Liver (tissue), 9 donors: ENCODE measurements around the gene HOMER3. TPM values are rescaled to one million over a fixed set of nuclear protein-coding genes. Genes with fewer than 3 reads are reported as not detected.

Experiments used
- DNase-seq: peaks from one replicate; pipeline ENCODE4 v3.0.0-alpha.2; 2017; ENCODE audit warnings: low spot score
- H3K27ac ChIP-seq, 2 donors: one replicate each; pipeline ENCODE4 v1.7.0; 2013; ENCODE audit warnings: inconsistent platforms in 2 of 2, low read length in 2 of 2, control low read depth in 1 of 2, low read depth in 1 of 2, mild to moderate bottlenecking in 1 of 2
- H3K27me3 ChIP-seq, 4 donors: one replicate each; pipeline versions ENCODE4 v1.6.1 to v1.7.0; 2013; ENCODE audit warnings: low read length in 3 of 4, inconsistent platforms in 1 of 4, mild to moderate bottlenecking in 1 of 4, moderate library complexity in 1 of 4; ENCODE audit not compliant: control insufficient read depth in 4 of 4, insufficient read depth in 4 of 4
- H3K36me3 ChIP-seq, 4 donors: one replicate each; pipeline versions ENCODE4 v1.6.1 to v1.7.0; 2013; ENCODE audit warnings: low read length in 3 of 4, mild to moderate bottlenecking in 3 of 4, low read depth in 1 of 4, moderate library complexity in 1 of 4; ENCODE audit not compliant: control insufficient read depth in 4 of 4, insufficient read depth in 3 of 4
- H3K4me1 ChIP-seq, 4 donors: one replicate each; pipeline versions ENCODE4 v1.6.1 to v1.7.0; 2013; ENCODE audit warnings: low read length in 3 of 4, mild to moderate bottlenecking in 3 of 4, moderate library complexity in 1 of 4; ENCODE audit not compliant: control insufficient read depth in 4 of 4, insufficient read depth in 4 of 4
- H3K4me3 ChIP-seq, 3 donors: one replicate each; pipeline versions ENCODE4 v1.6.1 to v1.7.0; 2013; ENCODE audit warnings: low read length in 3 of 3, control low read depth in 1 of 3, low read depth in 1 of 3, mild to moderate bottlenecking in 1 of 3
- H3K9ac ChIP-seq, 2 donors: one replicate each; pipeline ENCODE4 v1.7.0; 2013; ENCODE audit warnings: low read length in 2 of 2, mild to moderate bottlenecking in 2 of 2, moderate library complexity in 2 of 2, control low read depth in 1 of 2, low read depth in 1 of 2
- H3K9me3 ChIP-seq, 4 donors: one replicate each; pipeline versions ENCODE4 v1.6.1 to v1.7.0; 2013; ENCODE audit warnings: low read length in 3 of 4; ENCODE audit not compliant: control insufficient read depth in 4 of 4
- CTCF ChIP-seq: fragments of 150-350 bp; IDR thresholded peaks from 2 replicates; pipeline ENCODE4 v1.5.1; 2017; ENCODE audit warnings: improper control_type of control experiment, low read depth, low read length; ENCODE audit not compliant: missing input control
- FOXA1 ChIP-seq: IDR thresholded peaks from 2 replicates; pipeline ENCODE4 v1.6.1; 2016; ENCODE audit warnings: antibody characterized with exemption
- FOXA2 ChIP-seq: IDR thresholded peaks from 2 replicates; pipeline ENCODE4 v1.6.1; 2016; ENCODE audit warnings: antibody characterized with exemption
- GABPA ChIP-seq, 2 donors: IDR thresholded peaks in 1 of 2; conservative IDR thresholded peaks in 1 of 2; 2 replicates each; pipeline ENCODE4 v1.6.1; 2016; ENCODE audit warnings: antibody characterized with exemption in 2 of 2, mild to moderate bottlenecking in 1 of 2, moderate library complexity in 1 of 2
- HNF4A ChIP-seq, 2 donors: conservative IDR thresholded peaks; 2 replicates each; pipeline ENCODE4 v1.6.1; 2016; ENCODE audit warnings: antibody characterized with exemption in 2 of 2, mild to moderate bottlenecking in 2 of 2
- HNF4G ChIP-seq: IDR thresholded peaks from 2 replicates; pipeline ENCODE4 v1.6.1; 2016; ENCODE audit warnings: antibody characterized with exemption
- NR2F2 ChIP-seq: IDR thresholded peaks from 2 replicates; pipeline ENCODE4 v1.6.1; 2016; ENCODE audit warnings: antibody characterized with exemption
- RAD21 ChIP-seq, 2 donors: IDR thresholded peaks; 2 replicates each; pipeline ENCODE4 v1.6.1; 2016; ENCODE audit warnings: antibody characterized with exemption in 2 of 2, mild to moderate bottlenecking in 2 of 2
- RXRA ChIP-seq, 2 donors: IDR thresholded peaks; 2 replicates each; pipeline ENCODE4 v1.6.1; 2017 to 2018; ENCODE audit warnings: antibody characterized with exemption in 2 of 2, mild to moderate bottlenecking in 1 of 2
- SP1 ChIP-seq: IDR thresholded peaks from 2 replicates; pipeline ENCODE4 v1.6.1; 2018; ENCODE audit warnings: antibody characterized with exemption, mild to moderate bottlenecking
- YY1 ChIP-seq: IDR thresholded peaks from 2 replicates; pipeline ENCODE4 v1.6.1; 2016; ENCODE audit warnings: antibody characterized with exemption, mild to moderate bottlenecking
- WGBS: extraction: QIAGEN DNeasy Blood & Tissue Kit; methylation state at CpG from one replicate; pipeline ENCODE4 v1.1.7; 2013; 5-methylcytosine and 5-hydroxymethylcytosine counted together
- polyA plus RNA-seq, 2 donors: library from polyadenylated mRNA; stranded (reverse) in 1 of 2; unstranded in 1 of 2; fragments of 200-250 nt in 1 of 2; fragments of >200 nt in 1 of 2; fragmentation: Nextera tagmentation in 1 of 2; extraction: Ambion mirVana in 1 of 2; gene quantifications; one replicate each; pipeline versions ENCODE4 v1.2.1 to v1.2.3, GENCODE V29; 2013 to 2015
- total RNA-seq, 2 donors: library from RNA; depleted of rRNA; stranded (reverse); fragments of >200 nt; gene quantifications; one replicate each; pipeline ENCODE4 v1.2.3, GENCODE V29; 2014
- TF ChIP-seq, protein P1 (sequence below): IDR thresholded peaks from 2 replicates; pipeline ENCODE4 v1.6.1; 2016; ENCODE audit warnings: antibody characterized with exemption
- TF ChIP-seq, protein P2 (sequence below): IDR thresholded peaks from 2 replicates; pipeline ENCODE4 v1.6.1; 2016; ENCODE audit warnings: antibody characterized with exemption, mild to moderate bottlenecking
- TF ChIP-seq, protein P3 (sequence below): IDR thresholded peaks from 2 replicates; pipeline ENCODE4 v1.6.1; 2016; ENCODE audit warnings: antibody characterized with exemption
- donor health status: healthy.
- donor health status: healthy.
- donor health status: healthy.
- donor health status: healthy.
- donor health status: healthy.

Gene HOMER3
- total and polyA plus RNA-seq, 4 donors, result 0.18 to 5.4 (median 3.5) TPM

GRCh38 chr19:18948976-18949356, 7.9 kb upstream of the HOMER3 start:
- Histone ChIP-seq H3K27ac (no peak overlapping the region), H3K4me3 (no peak overlapping the region), H3K9me3 (no peaks in the 10 kb centered on the region), H3K27me3 (no peaks in the 10 kb centered on the region), H3K9ac (no peak overlapping the region), H3K4me1 (no peaks in the 10 kb centered on the region), H3K36me3 (no peaks in the 10 kb centered on the region)
- DNase-seq, result no peak
- TF ChIP-seq FOXA1 (no peak), RXRA (IDR thresholded peaks at IDR 0.05) (no peak), RAD21 (IDR thresholded peaks at IDR 0.05) (no peak), GABPA (IDR thresholded peaks at IDR 0.05 in 1 of 2, conservative IDR thresholded peaks at IDR 0.05 in 1 of 2) (no peak), SP1 (no peak), FOXA2 (no peak), HNF4A (conservative IDR thresholded peaks at IDR 0.05) (no peak)
- TF ChIP-seq, protein P1, sequence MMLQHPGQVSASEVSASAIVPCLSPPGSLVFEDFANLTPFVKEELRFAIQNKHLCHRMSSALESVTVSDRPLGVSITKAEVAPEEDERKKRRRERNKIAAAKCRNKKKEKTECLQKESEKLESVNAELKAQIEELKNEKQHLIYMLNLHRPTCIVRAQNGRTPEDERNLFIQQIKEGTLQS, result no peak
- TF ChIP-seq, protein P2, sequence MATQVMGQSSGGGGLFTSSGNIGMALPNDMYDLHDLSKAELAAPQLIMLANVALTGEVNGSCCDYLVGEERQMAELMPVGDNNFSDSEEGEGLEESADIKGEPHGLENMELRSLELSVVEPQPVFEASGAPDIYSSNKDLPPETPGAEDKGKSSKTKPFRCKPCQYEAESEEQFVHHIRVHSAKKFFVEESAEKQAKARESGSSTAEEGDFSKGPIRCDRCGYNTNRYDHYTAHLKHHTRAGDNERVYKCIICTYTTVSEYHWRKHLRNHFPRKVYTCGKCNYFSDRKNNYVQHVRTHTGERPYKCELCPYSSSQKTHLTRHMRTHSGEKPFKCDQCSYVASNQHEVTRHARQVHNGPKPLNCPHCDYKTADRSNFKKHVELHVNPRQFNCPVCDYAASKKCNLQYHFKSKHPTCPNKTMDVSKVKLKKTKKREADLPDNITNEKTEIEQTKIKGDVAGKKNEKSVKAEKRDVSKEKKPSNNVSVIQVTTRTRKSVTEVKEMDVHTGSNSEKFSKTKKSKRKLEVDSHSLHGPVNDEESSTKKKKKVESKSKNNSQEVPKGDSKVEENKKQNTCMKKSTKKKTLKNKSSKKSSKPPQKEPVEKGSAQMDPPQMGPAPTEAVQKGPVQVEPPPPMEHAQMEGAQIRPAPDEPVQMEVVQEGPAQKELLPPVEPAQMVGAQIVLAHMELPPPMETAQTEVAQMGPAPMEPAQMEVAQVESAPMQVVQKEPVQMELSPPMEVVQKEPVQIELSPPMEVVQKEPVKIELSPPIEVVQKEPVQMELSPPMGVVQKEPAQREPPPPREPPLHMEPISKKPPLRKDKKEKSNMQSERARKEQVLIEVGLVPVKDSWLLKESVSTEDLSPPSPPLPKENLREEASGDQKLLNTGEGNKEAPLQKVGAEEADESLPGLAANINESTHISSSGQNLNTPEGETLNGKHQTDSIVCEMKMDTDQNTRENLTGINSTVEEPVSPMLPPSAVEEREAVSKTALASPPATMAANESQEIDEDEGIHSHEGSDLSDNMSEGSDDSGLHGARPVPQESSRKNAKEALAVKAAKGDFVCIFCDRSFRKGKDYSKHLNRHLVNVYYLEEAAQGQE, result no peak
- 86% methylated on average over 5 of the region's 5 CpGs for WGBS

- 83% methylated on average over 15 of the region's 15 CpGs for WGBS
- TF ChIP-seq CTCF (no peak), NR2F2 (no peak), YY1 (no peak), RAD21 (IDR thresholded peaks at IDR 0.05) (no peak), HNF4G (no peak)
- TF ChIP-seq, protein P3, sequence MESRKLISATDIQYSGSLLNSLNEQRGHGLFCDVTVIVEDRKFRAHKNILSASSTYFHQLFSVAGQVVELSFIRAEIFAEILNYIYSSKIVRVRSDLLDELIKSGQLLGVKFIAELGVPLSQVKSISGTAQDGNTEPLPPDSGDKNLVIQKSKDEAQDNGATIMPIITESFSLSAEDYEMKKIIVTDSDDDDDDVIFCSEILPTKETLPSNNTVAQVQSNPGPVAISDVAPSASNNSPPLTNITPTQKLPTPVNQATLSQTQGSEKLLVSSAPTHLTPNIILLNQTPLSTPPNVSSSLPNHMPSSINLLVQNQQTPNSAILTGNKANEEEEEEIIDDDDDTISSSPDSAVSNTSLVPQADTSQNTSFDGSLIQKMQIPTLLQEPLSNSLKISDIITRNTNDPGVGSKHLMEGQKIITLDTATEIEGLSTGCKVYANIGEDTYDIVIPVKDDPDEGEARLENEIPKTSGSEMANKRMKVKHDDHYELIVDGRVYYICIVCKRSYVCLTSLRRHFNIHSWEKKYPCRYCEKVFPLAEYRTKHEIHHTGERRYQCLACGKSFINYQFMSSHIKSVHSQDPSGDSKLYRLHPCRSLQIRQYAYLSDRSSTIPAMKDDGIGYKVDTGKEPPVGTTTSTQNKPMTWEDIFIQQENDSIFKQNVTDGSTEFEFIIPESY, result no peak
- H3K4me3 ChIP-seq, result no peak overlapping the region
- no peaks in the 10 kb centered on the region for H3K4me1 ChIP-seq
- H3K9ac ChIP-seq, result no peak overlapping the region
- DNase-seq, result no peak
- H3K9me3 ChIP-seq, result no peaks in the 10 kb centered on the region
- no peak overlapping the region for H3K27ac ChIP-seq
- H3K36me3 ChIP-seq, result no peaks in the 10 kb centered on the region
- no peaks in the 10 kb centered on the region for H3K27me3 ChIP-seq
Measured at GRCh38 chr19:18948075-18948975, 7.3 kb upstream of the HOMER3 start.
